Tibial nerve (tissue), 4 donors: ENCODE measurements around the gene EXOC2. TPM values are rescaled to one million over a fixed set of nuclear protein-coding genes. Genes with fewer than 3 reads are reported as not detected.

ENCODE experiments used
- DNase-seq, 2 donors: peaks; one replicate each; pipeline ENCODE4 v3.0.0-alpha.2; 2019; ENCODE audit warnings: low spot score in 2 of 2
- H3K27ac ChIP-seq, 4 donors: fragments of 200-600 bp; sonication (generic) in 3 of 4; one replicate each; pipeline ENCODE4 v1.5.1; 2017 to 2019; ENCODE audit warnings: mild to moderate bottlenecking in 1 of 4
- H3K27me3 ChIP-seq, 2 donors: fragments of 200-600 bp; sonication (generic) in 1 of 2; one replicate each; pipeline versions ENCODE4 v1.5.1 to v1.6.0; 2017 to 2019
- H3K36me3 ChIP-seq, 3 donors: fragments of 200-600 bp; sonication (generic); one replicate each; pipeline ENCODE4 v1.5.1; 2018 to 2019
- H3K4me1 ChIP-seq, 4 donors: fragments of 200-600 bp; sonication (generic) in 3 of 4; one replicate each; pipeline ENCODE4 v1.5.1; 2017 to 2019
- H3K4me3 ChIP-seq, 4 donors: fragments of 200-600 bp; sonication (generic) in 3 of 4; one replicate each; pipeline ENCODE4 v1.5.1; 2017 to 2019; ENCODE audit warnings: mild to moderate bottlenecking in 1 of 4, moderate library complexity in 1 of 4
- H3K9me3 ChIP-seq, 4 donors: fragments of 200-600 bp; sonication (generic) in 3 of 4; one replicate each; pipeline ENCODE4 v1.5.1; 2017 to 2019
- CTCF ChIP-seq, 5 experiments: fragments of 200-600 bp in 3 of 5; fragments of 450-650 bp in 2 of 5; sonication (generic) in 3 of 5; IDR thresholded peaks; one replicate each; pipeline ENCODE4 v1.5.1; 2016 to 2019; ENCODE audit warnings: antibody characterized with exemption in 5 of 5, mild to moderate bottlenecking in 3 of 5, moderate library complexity in 2 of 5
- EP300 ChIP-seq, 2 donors: sonication (generic); formaldehyde crosslinking; IDR thresholded peaks; one replicate each; pipeline ENCODE4 v1.6.1; 2017; ENCODE audit warnings: antibody characterized with exemption in 2 of 2, mild to moderate bottlenecking in 1 of 2
- POLR2A ChIP-seq, 2 donors: fragments of 450-650 bp; IDR thresholded peaks; one replicate each; pipeline ENCODE4 v1.6.1; 2017; ENCODE audit warnings: antibody characterized with exemption in 2 of 2, mild to moderate bottlenecking in 2 of 2, moderate library complexity in 2 of 2
- WGBS, 2 donors: methylation state at CpG; one replicate each; pipeline ENCODE4 v1.1.5; 2018; 5-methylcytosine and 5-hydroxymethylcytosine counted together
- total RNA-seq, 4 donors: library from RNA; depleted of rRNA; stranded (reverse); fragments of >200 nt; gene quantifications; one replicate each; pipeline ENCODE4 v1.1.0, GENCODE V29; 2016

EXOC2 gene
- total RNA-seq, 4 donors from 2014 or later: 20.8 to 30.0 (median 24.1) TPM

DNA sequence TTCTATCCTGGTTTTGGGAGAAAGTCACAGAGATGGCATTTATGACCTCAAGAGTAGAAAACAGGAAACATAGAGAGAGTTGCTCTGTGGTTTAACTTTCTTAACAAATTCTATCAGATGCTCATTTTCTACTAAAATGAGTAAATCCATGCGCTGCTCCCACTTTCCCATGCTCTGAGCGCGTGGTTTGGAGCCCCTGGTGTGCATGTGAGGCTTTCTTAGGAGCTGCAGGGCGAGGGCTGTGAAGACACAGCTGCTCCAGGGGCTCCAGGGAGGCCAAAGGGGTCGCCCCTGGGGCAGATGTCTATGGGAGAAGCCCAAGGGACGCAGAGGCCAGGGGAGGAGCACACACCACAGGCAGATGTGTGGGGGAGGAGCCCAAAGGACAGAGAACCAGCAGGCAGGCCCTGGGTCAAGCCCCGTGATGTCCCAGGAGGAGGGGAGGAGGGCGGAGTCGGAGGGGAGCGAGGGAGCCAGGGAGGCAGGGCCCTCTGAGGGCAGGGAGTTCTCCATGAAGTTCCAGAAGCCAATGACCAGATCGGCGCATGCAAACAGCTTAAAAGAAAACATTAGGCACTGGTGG is 178.5 kb downstream of the EXOC2 start:
- TF ChIP-seq CTCF (IDR thresholded peaks at IDR 0.05) (no peak), EP300 (IDR thresholded peaks at IDR 0.05) (no peak), POLR2A (IDR thresholded peaks at IDR 0.05) (no peak)
- Histone ChIP-seq H3K27ac (no peak overlapping the region), H3K36me3 (peaks cover 0 to 24% (median 0%) of the 10 kb centered on the region in 3 donors), H3K4me3 (no peak overlapping the region), H3K27me3 (no peaks in the 10 kb centered on the region), H3K9me3 (peaks cover 0 to 10% (median 0%) of the 10 kb centered on the region in 4 donors), H3K4me1 (no peaks in the 10 kb centered on the region)
- no peak for DNase-seq
- WGBS, 2 donors: 65 to 73% methylated on average over 12 of the region's 12 CpGs

DNA sequence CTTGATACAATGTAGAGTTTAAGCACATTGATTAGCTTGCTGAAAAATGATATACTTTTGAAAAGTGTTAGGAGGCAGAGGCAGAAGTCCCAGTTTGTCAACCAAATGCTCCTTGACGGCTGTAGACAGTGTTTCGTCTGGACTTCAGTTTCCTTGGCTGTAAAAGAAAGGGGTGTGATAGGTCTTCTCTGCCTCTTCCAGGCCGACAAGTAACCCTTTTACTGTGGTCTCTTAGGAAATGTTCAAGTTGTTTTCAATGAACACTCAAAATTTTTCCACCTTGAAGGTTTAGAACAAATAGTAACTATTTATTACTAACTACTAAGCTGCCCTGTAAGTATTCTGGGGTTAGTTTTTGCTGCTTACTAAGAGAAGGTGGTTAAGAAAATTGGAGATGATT is 179.0 kb downstream of the EXOC2 start:
- H3K36me3 ChIP-seq: peaks cover 0 to 24% (median 0%) of the 10 kb centered on the region in 3 donors
- 83 to 94% methylated on average over 3 of the region's 3 CpGs for WGBS, 2 donors

DNA sequence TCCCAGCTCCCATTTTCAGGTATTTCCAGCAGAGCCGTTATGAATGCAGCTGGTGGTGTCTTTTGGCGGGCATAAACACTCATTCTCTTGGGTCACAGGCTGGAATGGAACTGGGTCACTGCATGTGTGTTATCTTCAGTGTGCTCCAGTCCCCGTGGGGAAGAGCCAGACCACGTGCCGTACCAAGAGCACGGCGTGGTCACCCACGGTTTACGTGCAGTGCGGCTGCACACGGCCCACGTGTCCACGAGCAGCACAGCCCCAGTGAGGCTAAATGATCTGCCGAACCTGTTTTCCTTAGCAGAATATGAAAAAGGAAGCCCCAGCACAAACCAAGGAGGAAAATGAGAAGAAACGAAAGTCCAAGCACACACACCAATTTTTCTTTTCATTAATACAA is 179.9 kb downstream of the EXOC2 start:
- no peaks in the 10 kb centered on the region for H3K27me3 ChIP-seq
- WGBS, 2 donors: 94 to 97% methylated on average over 15 of the region's 15 CpGs
- no peak for DNase-seq
- H3K9me3 ChIP-seq: peaks cover 0 to 6% (median 0%) of the 10 kb centered on the region in 4 donors
- H3K36me3 ChIP-seq: peaks cover 0 to 24% (median 0%) of the 10 kb centered on the region in 3 donors
- H3K4me3 ChIP-seq: no peak overlapping the region
- no peak overlapping the region for H3K27ac ChIP-seq
- no peak for TF ChIP-seq POLR2A (IDR thresholded peaks at IDR 0.05)
- no peak for TF ChIP-seq CTCF (IDR thresholded peaks at IDR 0.05)
- TF ChIP-seq EP300 (IDR thresholded peaks at IDR 0.05): no peak
- no peaks in the 10 kb centered on the region for H3K4me1 ChIP-seq

More for the DNA sequence above, 179.0 kb downstream of the EXOC2 start:
- Histone ChIP-seq H3K4me1 (no peaks in the 10 kb centered on the region), H3K27me3 (no peaks in the 10 kb centered on the region), H3K9me3 (peaks cover 0 to 10% (median 0%) of the 10 kb centered on the region in 4 donors), H3K27ac (no peak overlapping the region), H3K4me3 (no peak overlapping the region)
- DNase-seq: no peak
- TF ChIP-seq POLR2A (IDR thresholded peaks at IDR 0.05): no peak
- no peak for TF ChIP-seq EP300 (IDR thresholded peaks at IDR 0.05)
- no peak for TF ChIP-seq CTCF (IDR thresholded peaks at IDR 0.05)

DNA sequence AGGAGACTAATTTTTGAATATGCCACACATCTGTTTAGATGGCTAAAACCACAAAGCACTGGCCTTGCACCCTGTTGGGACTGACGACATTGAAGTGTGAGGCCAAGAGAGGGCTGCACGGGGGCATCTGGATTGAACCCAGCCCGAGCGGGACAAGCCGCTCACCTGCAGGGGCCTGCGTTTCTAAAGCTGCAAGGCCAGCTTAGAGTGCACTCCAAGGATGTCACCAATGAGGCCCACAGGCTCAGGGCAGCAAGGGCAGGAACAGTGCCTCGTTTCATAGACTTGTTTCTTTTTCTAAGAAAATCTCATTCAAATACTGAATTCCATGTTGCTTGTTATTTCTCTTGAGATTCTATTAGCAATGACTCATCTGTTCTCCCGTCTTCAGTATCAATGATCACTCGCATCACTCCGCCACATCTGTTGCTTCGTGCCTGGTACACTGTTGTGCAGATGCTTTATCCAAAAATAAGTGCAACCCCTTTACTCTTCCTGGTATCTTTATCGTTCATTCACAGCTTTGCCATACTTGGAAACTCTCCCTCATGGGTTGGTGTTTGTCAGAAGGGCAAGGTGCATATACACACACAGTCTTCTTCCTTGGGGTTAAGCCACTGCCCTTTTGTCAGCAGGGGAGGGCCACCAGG is 181.3 kb downstream of the EXOC2 start:
- H3K27me3 ChIP-seq: no peaks in the 10 kb centered on the region
- peaks cover 0 to 17% (median 0%) of the 10 kb centered on the region in 3 donors for H3K36me3 ChIP-seq
- no peaks in the 10 kb centered on the region for H3K4me1 ChIP-seq
- H3K27ac ChIP-seq: no peak overlapping the region
- no peak for DNase-seq
- WGBS, 2 donors: 71 to 78% methylated on average over 12 of the region's 12 CpGs
- no peaks in the 10 kb centered on the region for H3K9me3 ChIP-seq
- TF ChIP-seq POLR2A (IDR thresholded peaks at IDR 0.05): no peak
- TF ChIP-seq EP300 (IDR thresholded peaks at IDR 0.05): no peak
- TF ChIP-seq CTCF (IDR thresholded peaks at IDR 0.05): no peak
- no peak overlapping the region for H3K4me3 ChIP-seq

- DNase-seq: no peak
- Histone ChIP-seq H3K36me3 (peaks cover 0 to 20% (median 0%) of the 10 kb centered on the region in 3 donors), H3K4me1 (no peaks in the 10 kb centered on the region), H3K27ac (no peak overlapping the region), H3K27me3 (no peaks in the 10 kb centered on the region), H3K4me3 (no peak overlapping the region), H3K9me3 (no peaks in the 10 kb centered on the region)
- TF ChIP-seq EP300 (IDR thresholded peaks at IDR 0.05) (no peak), CTCF (IDR thresholded peaks at IDR 0.05) (no peak), POLR2A (IDR thresholded peaks at IDR 0.05) (no peak)
- 84 to 92% methylated on average over 4 of the region's 4 CpGs for WGBS, 2 donors
Measured at GRCh38 chr6:509676-510075, 183.3 kb downstream of the EXOC2 start.
